IMR-90 (cell line): ENCODE data around the gene CDKAL1. TPM values are rescaled to one million over a fixed set of nuclear protein-coding genes. Genes with fewer than 3 reads are reported as not detected.

Source experiments
- ATAC-seq: fragments of 200-7000 bp; cut with Tn5 transposase; 2 replicates; pipeline ENCODE4 v1.9.1; 2020; ENCODE audit warnings: low read depth, mild to moderate bottlenecking, moderate library complexity
- BruUV-seq: library from RNA; stranded (reverse); fragments of 400-500 nt; replicated peaks from 2 replicates; lab custom pipeline; 2021; lab: Mats Ljungman, UMichigan
- CTCF ChIA-PET: fragments of 300-600 bp; formaldehyde crosslinking; extraction: SDS; loops from one replicate; lab custom pipeline; 2021; ENCODE audit warnings: antibody characterized with exemption; lab: Yijun Ruan, JAX
- POLR2A ChIA-PET: fragments of 300-600 bp; sonication (Branson Sonifier 250); formaldehyde crosslinking; loops from one replicate; lab custom pipeline; 2022; ENCODE audit warnings: antibody characterized with exemption; ENCODE audit not compliant: unreplicated experiment; lab: Charles Lee
- DNase-seq: peaks from one replicate; pipeline ENCODE4 v3.0.0; 2013
- H2AFZ ChIP-seq: replicated peaks from 2 replicates; pipeline ENCODE3; 2013; ENCODE audit warnings: low read length, mild to moderate bottlenecking; ENCODE audit not compliant: poor library complexity
- H2AK5ac ChIP-seq: 2 replicates; pipeline ENCODE4 v1.6.1; 2013; ENCODE audit warnings: low read depth, low read length, inconsistent platforms
- H2AK9ac ChIP-seq: replicated peaks from 2 replicates; pipeline ENCODE3; 2013; ENCODE audit warnings: mild to moderate bottlenecking, low read depth, low read length, moderate library complexity; ENCODE audit not compliant: poor library complexity
- H2BK120ac ChIP-seq: 2 replicates; pipeline ENCODE4 v1.6.1; 2013; ENCODE audit warnings: low read depth, low read length, inconsistent platforms
- H2BK15ac ChIP-seq: 3 replicates; pipeline ENCODE4 v1.6.1; 2013; ENCODE audit warnings: low read depth, low read length, inconsistent platforms
- H2BK20ac ChIP-seq: 2 replicates; pipeline ENCODE4 v1.6.1; 2013; ENCODE audit warnings: low read depth, mild to moderate bottlenecking, inconsistent platforms, low read length, moderate library complexity
- H2BK5ac ChIP-seq: 2 replicates; pipeline ENCODE4 v1.6.1; 2013; ENCODE audit warnings: mild to moderate bottlenecking, low read depth, low read length, inconsistent platforms; ENCODE audit not compliant: poor library complexity, severe bottlenecking
- H3K14ac ChIP-seq: replicated peaks from 2 replicates; pipeline ENCODE4 v1.6.1; 2013; ENCODE audit warnings: low read depth, low read length, inconsistent platforms
- H3K18ac ChIP-seq: 2 replicates; pipeline ENCODE4 v1.6.1; 2013; ENCODE audit warnings: low read depth, low read length, control low read depth
- H3K23ac ChIP-seq: 2 replicates; pipeline ENCODE4 v1.6.1; 2013; ENCODE audit warnings: low read depth, low read length, inconsistent platforms
- H3K27ac ChIP-seq: 2 replicates; pipeline ENCODE4 v1.5.1; 2013; ENCODE audit warnings: mild to moderate bottlenecking, control low read depth, low read length; ENCODE audit not compliant: insufficient read depth
- H3K27me3 ChIP-seq: 2 replicates; pipeline ENCODE4 v1.6.1; 2013; ENCODE audit warnings: low read length; ENCODE audit not compliant: control insufficient read depth, insufficient read depth
- H3K36me3 ChIP-seq: 2 replicates; pipeline ENCODE4 v1.6.1; 2013; ENCODE audit warnings: low read length, mixed read lengths; ENCODE audit not compliant: control insufficient read depth, insufficient read depth
- H3K4ac ChIP-seq: 2 replicates; pipeline ENCODE4 v1.6.1; 2013; ENCODE audit warnings: low read depth, low read length, inconsistent platforms
- H3K4me1 ChIP-seq: 2 replicates; pipeline ENCODE4 v1.6.1; 2013; ENCODE audit warnings: low read length, mixed read lengths; ENCODE audit not compliant: control insufficient read depth, insufficient read depth
- H3K4me2 ChIP-seq: 2 replicates; pipeline ENCODE4 v1.6.1; 2013; ENCODE audit warnings: low read depth, mild to moderate bottlenecking, control low read depth, low read length, moderate library complexity
- H3K4me3 ChIP-seq: 2 replicates; pipeline ENCODE4 v1.5.1; 2013; ENCODE audit warnings: low read depth, mild to moderate bottlenecking, control low read depth, low read length, moderate library complexity; ENCODE audit not compliant: insufficient read depth
- H3K56ac ChIP-seq: 2 replicates; pipeline ENCODE4 v1.6.1; 2013; ENCODE audit warnings: low read length, inconsistent platforms; ENCODE audit not compliant: insufficient read depth; ENCODE audit errors: extremely low read depth
- H3K79me1 ChIP-seq, 2 experiments: 2 replicates each; pipeline ENCODE4 v1.6.1; 2013; ENCODE audit warnings: low read length in 2 of 2, inconsistent platforms in 1 of 2, low read depth in 1 of 2
- H3K9ac ChIP-seq: 2 replicates; pipeline ENCODE4 v1.6.1; 2013; ENCODE audit warnings: low read depth, low read length, control low read depth
- H3K9me1 ChIP-seq: 2 replicates; pipeline ENCODE4 v1.6.1; 2013; ENCODE audit warnings: low read length, inconsistent platforms; ENCODE audit not compliant: insufficient read depth
- H3K9me3 ChIP-seq: 2 replicates; pipeline ENCODE4 v1.6.1; 2013; ENCODE audit warnings: low read length; ENCODE audit not compliant: control insufficient read depth, insufficient read depth
- H4K20me1 ChIP-seq: 2 replicates; pipeline ENCODE4 v1.6.1; 2013; ENCODE audit warnings: low read length, inconsistent platforms; ENCODE audit not compliant: insufficient read depth
- H4K5ac ChIP-seq: 2 replicates; pipeline ENCODE4 v1.6.1; 2013; ENCODE audit warnings: mild to moderate bottlenecking, low read depth, low read length, control low read depth
- H4K8ac ChIP-seq, 2 experiments: 2 replicates each; pipeline ENCODE4 v1.6.1; 2013; ENCODE audit warnings: low read depth in 2 of 2, low read length in 2 of 2, control low read depth in 1 of 2, inconsistent platforms in 1 of 2
- H4K91ac ChIP-seq: 2 replicates; pipeline ENCODE4 v1.6.1; 2013; ENCODE audit warnings: low read depth, low read length, inconsistent platforms; ENCODE audit not compliant: insufficient read depth
- BHLHE40 ChIP-seq: fragments of 150-350 bp; IDR thresholded peaks from 2 replicates; pipeline ENCODE4 v1.6.1; 2016; ENCODE audit warnings: mild to moderate bottlenecking, low read depth, low read length
- POLR2A ChIP-seq: IDR thresholded peaks from 2 replicates; pipeline ENCODE4 v1.6.1; 2012; ENCODE audit warnings: mild to moderate bottlenecking, low read depth, low read length
- RCOR1 ChIP-seq: IDR thresholded peaks from 2 replicates; pipeline ENCODE4 v1.6.1; 2012; ENCODE audit warnings: mild to moderate bottlenecking, low read length, improper control_type of control experiment; ENCODE audit not compliant: insufficient replicate concordance
- WGBS, 2 experiments: methylation state at CpG; one replicate each; pipeline versions ENCODE4 v1.1.5 to v1.1.7; 2013; ENCODE audit warnings: missing lambda C conversion rate in 2 of 2; ENCODE audit not compliant: insufficient read length in 1 of 2; ENCODE audit errors: extremely low coverage in 2 of 2; 5-methylcytosine and 5-hydroxymethylcytosine counted together
- dilution Hi-C: fragments of 300-500 bp; cut with HindIII; formaldehyde crosslinking; loops from one replicate; pipeline ENCODE4 v1.14.3; 2018; ENCODE audit warnings: low sequenced_read_pairs; ENCODE audit not compliant: unreplicated experiment
- in situ Hi-C: fragments of 300-500 bp; cut with MboI; formaldehyde crosslinking; loops from 3 replicates; pipeline ENCODE4 v1.14.3; 2019; ENCODE audit warnings: low sequenced_read_pairs, inconsistent platforms, mixed read lengths
- intact Hi-C: fragments of 100-400 bp; cut with micrococcal nuclease; formaldehyde crosslinking; loops from 2 replicates; pipeline ENCODE4 v1.10.0; 2022
- polyA plus RNA-seq, 3 experiments: library from polyadenylated mRNA; depleted of rRNA; stranded (reverse); fragments of >200 nt; gene quantifications; 2 replicates each; pipeline ENCODE4 v1.2.3, GENCODE V29; 2012; ENCODE audit warnings: low replicate concordance in 1 of 3
- total RNA-seq: library from RNA; depleted of rRNA; stranded (reverse); fragments of >200 nt; gene quantifications from 2 replicates; pipeline ENCODE4 v1.2.3, GENCODE V29; 2012

CDKAL1 gene
- total and polyA plus RNA-seq, 2 of the 4 experiments (the other 2 are of a cell fraction): 3.7 to 13.1 TPM

GRCh38 chr6:20655317-20655716, 121.1 kb downstream of the CDKAL1 start:
- Histone ChIP-seq H3K4me1 (peaks cover 6% of the 10 kb centered on the region; the same call in 1 of the 2 replicates), H3K4ac (peak overlapping the region; percentile 51; the same call in 1 of the 2 replicates), H3K14ac (no peak overlapping the region; the same call in 1 of the 2 replicates), H2BK5ac (no peak overlapping the region), H2AFZ (peak overlapping the region; percentile 36), H2AK9ac (no peak overlapping the region), H2BK120ac (no peak overlapping the region), H3K27ac (no peak overlapping the region), H3K4me3 (no peak overlapping the region), H4K20me1 (no peaks in the 10 kb centered on the region), H3K36me3 (no peaks in the 10 kb centered on the region), H3K4me2 (peak overlapping the region; percentile 10; the same call in 1 of the 2 replicates), H4K5ac (no peak overlapping the region), H3K9ac (no peak overlapping the region), H2AK5ac (no peak overlapping the region), H2BK15ac (no peak overlapping the region), H4K8ac (no peak overlapping the region; a peak in 1 of 4 replicates), H3K27me3 (no peaks in the 10 kb centered on the region), H3K9me1 (peaks cover 3% of the 10 kb centered on the region), H3K56ac (no peak overlapping the region), H3K18ac (no peak overlapping the region; the same call in 1 of the 2 replicates), H4K91ac (no peak overlapping the region), H3K79me1 (peaks cover 6 to 20% of the 10 kb centered on the region in 2 experiments; a peak in 3 of 4 replicates), H3K9me3 (no peaks in the 10 kb centered on the region), H3K23ac (0 out of 2 replicates have a peak overlapping the region, but pooled peaks have one; percentile 25), H2BK20ac (no peak overlapping the region)
- CTCF ChIA-PET: no interaction called here
- WGBS, 2 experiments: no CpG with 5 or more reads among the region's 5 CpGs
- in situ Hi-C loops: no loop called here
- intact Hi-C loops: no loop called here
- dilution Hi-C loops: no loop called here
- TF ChIP-seq POLR2A (no peak), BHLHE40 (no peak), RCOR1 (no peak)
- POLR2A ChIA-PET: no interaction called here
- no TSS peak for BruUV-seq
- peak; percentile 53 for DNase-seq
- peak; percentile 44; the same call in 1 of the 2 replicates for ATAC-seq
